SK-N-MC (cell line): ENCODE measurements around the gene RPL38.

ENCODE experiments used
- EZH2 ChIP-seq: fragments of 200-600 bp; sonication (generic); IDR thresholded peaks from one replicate; pipeline ENCODE4 v1.6.1; 2017; ENCODE audit warnings: antibody characterized with exemption
- FOXP2 ChIP-seq: optimal IDR thresholded peaks from 2 replicates; pipeline ENCODE3; 2011; ENCODE audit warnings: mild to moderate bottlenecking, moderate library complexity; ENCODE audit not compliant: insufficient read depth; ENCODE audit errors: extremely low read length, control extremely low read depth
- POLR2AphosphoS5 ChIP-seq: IDR thresholded peaks from 2 replicates; pipeline ENCODE4 v1.6.1; 2012; ENCODE audit warnings: mild to moderate bottlenecking, low read depth, low read length, borderline replicate concordance

DNA sequence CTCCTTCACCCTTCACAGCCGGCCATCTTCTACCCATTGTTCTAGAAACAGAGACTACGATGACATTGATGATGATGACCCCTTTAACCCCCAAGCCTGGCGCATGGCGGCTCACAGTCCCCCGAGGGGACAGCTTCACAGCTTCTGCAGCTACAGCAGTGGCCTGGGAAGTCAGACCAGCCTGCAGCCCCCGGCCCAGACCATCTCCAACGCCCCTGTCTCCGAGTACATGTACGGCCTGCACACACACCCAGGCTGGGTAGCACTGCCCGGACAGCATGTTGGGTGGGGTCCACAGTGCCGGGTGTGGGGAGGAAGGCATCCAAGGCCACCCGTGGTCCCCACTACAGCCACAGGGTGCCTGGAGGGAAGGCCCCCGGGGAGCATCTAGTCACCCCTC, 49.6 kb downstream of the RPL38 start:
- TF ChIP-seq FOXP2, result no peak
- TF ChIP-seq POLR2AphosphoS5, result no peak
- no peak for TF ChIP-seq EZH2
